Caki2 (cell line): ENCODE results near the gene STRN4. TPM values are rescaled to one million over a fixed set of nuclear protein-coding genes. Genes with fewer than 3 reads are reported as not detected.
A peak's percentile ranks its signal among the peaks of the same experiment; 100 is the strongest.

Experiments
- DNase-seq: peaks from one replicate; pipeline ENCODE4 v3.0.0-alpha.2; 2015; ENCODE audit warnings: low read depth
- in situ Hi-C: cut with HindIII; loops from 2 replicates; pipeline ENCODE4 v1.10.0; 2016; ENCODE audit warnings: low sequenced_read_pairs, low pct_unique_long_range_greater_than_20kb, mixed read lengths
- total RNA-seq: library from RNA; depleted of rRNA; stranded (reverse); fragments of >200 nt; shearing (Covaris generic); gene quantifications from 2 replicates; pipeline ENCODE4 v1.2.3, GENCODE V29; 2014; ENCODE audit warnings: low replicate concordance; rRNA removed

STRN4 gene
- total RNA-seq, 1 experiment from 2014 or later, result 102 TPM

- in situ Hi-C loops, result no loop called here
- peak; percentile 77 for DNase-seq
Measured at GRCh38 chr19:46697204-46697960, 48.9 kb downstream of the STRN4 start.

GRCh38 chr19:46696866-46697203 is 49.4 kb downstream of the STRN4 start:
- no peak for DNase-seq
- in situ Hi-C loops, result no loop called here

- DNase-seq, result no peak
- in situ Hi-C loops, result no loop called here
Measured at GRCh38 chr19:46696052-46696451, 50.2 kb downstream of the STRN4 start.

GRCh38 chr19:46693760-46694159 is 52.5 kb downstream of the STRN4 start:
- in situ Hi-C loops, result no loop called here
- DNase-seq, result no peak

GRCh38 chr19:46692918-46693722 is 53.1 kb downstream of the STRN4 start:
- DNase-seq, result no peak

GRCh38 chr19:46691948-46692347 is 54.3 kb downstream of the STRN4 start:
- in situ Hi-C loops, result no loop called here
- no peak for DNase-seq

More at GRCh38 chr19:46692918-46693722, 53.1 kb downstream of the STRN4 start:
- in situ Hi-C loops, result no loop called here

- in situ Hi-C loops, result no loop called here
- DNase-seq, result no peak
Measured at GRCh38 chr19:46691104-46691503, 55.1 kb downstream of the STRN4 start.

GRCh38 chr19:46689358-46689757 is 56.9 kb downstream of the STRN4 start:
- DNase-seq, result no peak
- in situ Hi-C loops, result no loop called here

- DNase-seq, result no peak
- in situ Hi-C loops, result no loop called here
Measured at GRCh38 chr19:46687438-46688145, 58.7 kb downstream of the STRN4 start.

- in situ Hi-C loops, result no loop called here
- DNase-seq, result no peak
Measured at GRCh38 chr19:46685189-46685588, 61.1 kb downstream of the STRN4 start.

GRCh38 chr19:46678110-46678732 is 68.0 kb downstream of the STRN4 start:
- in situ Hi-C loops, result no loop called here
- peak; percentile 29 for DNase-seq

GRCh38 chr19:46674416-46675178 is 71.7 kb downstream of the STRN4 start:
- in situ Hi-C loops, result no loop called here
- DNase-seq, result peak; percentile 61

- in situ Hi-C loops, result no loop called here
- DNase-seq, result no peak
Measured at GRCh38 chr19:46670813-46671212, 75.4 kb downstream of the STRN4 start.

Other genes starting within 250 kb of the STRN4 start
- gene CALM3, start 145.1 kb downstream of the STRN4 start, total RNA-seq, result 126 and 145 TPM in 2 replicates
- not detected in 2 replicates for gene PTGIR, start 121.4 kb downstream of the STRN4 start, total RNA-seq
- not detected in 2 replicates for gene GNG8, start 110.2 kb downstream of the STRN4 start, total RNA-seq
- 0.03 and 1.6 TPM in 2 replicates for gene DACT3, start 85.3 kb downstream of the STRN4 start, total RNA-seq
- 17.8 and 18.7 TPM in 2 replicates for gene PRKD2, start 29.3 kb downstream of the STRN4 start, total RNA-seq
- gene FKRP, start 393 bp downstream of the STRN4 start, total RNA-seq, result 17.6 and 23.7 TPM in 2 replicates
- 274 and 283 TPM in 2 replicates for gene SLC1A5, start 42.1 kb upstream of the STRN4 start, total RNA-seq
- gene AP2S1, start 104.4 kb upstream of the STRN4 start, total RNA-seq, result 291 and 329 TPM in 2 replicates
- gene ARHGAP35, start 114.5 kb upstream of the STRN4 start, total RNA-seq, result 15.6 and 19.5 TPM in 2 replicates